HepG2 (cell line): Measurements from ENCODE around the gene ARHGEF26. TPM values are rescaled to one million over a fixed set of nuclear protein-coding genes. Genes with fewer than 3 reads are reported as not detected.

Source experiments
- ATF1 ChIP-seq: IDR thresholded peaks from 2 replicates; pipeline ENCODE4 v1.6.1; 2016; ENCODE audit warnings: mild to moderate bottlenecking, control low read depth
- ATM ChIP-seq: fragments of 450-650 bp; IDR thresholded peaks from 2 replicates; pipeline ENCODE4 v1.7.1; 2017; ENCODE audit warnings: mild to moderate bottlenecking, borderline replicate concordance
- CC2D1A ChIP-seq: sonication (generic); formaldehyde crosslinking; IDR thresholded peaks from 2 replicates; pipeline ENCODE4 v1.8.1; 2023; ENCODE audit warnings: mild to moderate bottlenecking, missing genetic modification reagents
- ELK4 ChIP-seq: sonication (generic); formaldehyde crosslinking; IDR thresholded peaks from 2 replicates; pipeline ENCODE4 v1.9.0; 2021; ENCODE audit warnings: missing genetic modification reagents, borderline replicate concordance
- HMGXB3 ChIP-seq: sonication (generic); formaldehyde crosslinking; IDR thresholded peaks from 2 replicates; pipeline ENCODE4 v1.4.0; 2020; ENCODE audit warnings: missing genetic modification reagents, borderline replicate concordance
- HOXA5 ChIP-seq: sonication (generic); formaldehyde crosslinking; IDR thresholded peaks from 2 replicates; pipeline ENCODE4 v1.4.0; 2020; ENCODE audit warnings: missing genetic modification reagents
- IKZF4 ChIP-seq: sonication (generic); formaldehyde crosslinking; IDR thresholded peaks from 2 replicates; pipeline ENCODE4 v1.5.1; 2020; ENCODE audit warnings: borderline replicate concordance, mild to moderate bottlenecking, low read depth, missing genetic modification reagents; ENCODE audit errors: not compliant biosample characterization
- KLF15 ChIP-seq: sonication (generic); formaldehyde crosslinking; IDR thresholded peaks from 2 replicates; pipeline ENCODE4 v1.8.1; 2023; ENCODE audit warnings: borderline replicate concordance, mild to moderate bottlenecking, inconsistent platforms, missing genetic modification reagents, mixed read lengths
- MEIS2 ChIP-seq: sonication (generic); formaldehyde crosslinking; IDR thresholded peaks from 2 replicates; pipeline ENCODE4 v1.9.0; 2021; ENCODE audit warnings: mild to moderate bottlenecking, missing genetic modification reagents
- NFKBIZ ChIP-seq: IDR thresholded peaks from 2 replicates; pipeline ENCODE4 v1.6.1; 2018; ENCODE audit warnings: missing genetic modification reagents, missing compliant biosample characterization
- NFYC ChIP-seq: IDR thresholded peaks from 2 replicates; pipeline ENCODE4 v1.6.1; 2016; ENCODE audit warnings: missing genetic modification reagents, missing compliant biosample characterization
- PRPF4 ChIP-seq: fragments of 200-400 bp; formaldehyde crosslinking; IDR thresholded peaks from 2 replicates; pipeline ENCODE4 v1.6.1; 2016; ENCODE audit warnings: low read length, low read depth; ENCODE audit not compliant: poor library complexity, severe bottlenecking
- SMAD1 ChIP-seq: sonication (generic); formaldehyde crosslinking; IDR thresholded peaks from 2 replicates; pipeline ENCODE4 v1.4.0; 2020; ENCODE audit warnings: missing genetic modification reagents, low read depth, mild to moderate bottlenecking, borderline replicate concordance
- SOX6 ChIP-seq, 2 experiments: fragments of 450-650 bp in 1 of 2; sonication (generic) in 1 of 2; formaldehyde crosslinking in 1 of 2; IDR thresholded peaks; 2 replicates each; pipeline versions ENCODE4 v1.4.0 to v1.6.1; 2017 to 2020; ENCODE audit warnings: antibody characterized with exemption in 1 of 2, mild to moderate bottlenecking in 1 of 2, missing genetic modification reagents in 1 of 2
- STAT5B ChIP-seq: sonication (generic); formaldehyde crosslinking; IDR thresholded peaks from 2 replicates; pipeline ENCODE4 v1.4.0; 2020; ENCODE audit warnings: missing genetic modification reagents
- THAP11 ChIP-seq: IDR thresholded peaks from 2 replicates; pipeline ENCODE4 v1.6.1; 2016; ENCODE audit warnings: missing biosample characterization, missing genetic modification reagents
- ZBTB20 ChIP-seq: sonication (generic); formaldehyde crosslinking; IDR thresholded peaks from 2 replicates; pipeline ENCODE4 v1.8.1; 2023; ENCODE audit warnings: missing genetic modification reagents, low read depth, mild to moderate bottlenecking, borderline replicate concordance
- ZNF263 ChIP-seq: sonication (generic); formaldehyde crosslinking; IDR thresholded peaks from 2 replicates; pipeline ENCODE4 v1.4.0; 2020; ENCODE audit warnings: missing genetic modification reagents
- ZNF337 ChIP-seq: sonication (generic); formaldehyde crosslinking; IDR thresholded peaks from 2 replicates; pipeline ENCODE4 v1.5.1; 2020; ENCODE audit warnings: missing genetic modification reagents, low read depth, mild to moderate bottlenecking, borderline replicate concordance
- ZNF414 ChIP-seq: sonication (generic); formaldehyde crosslinking; IDR thresholded peaks from 2 replicates; pipeline ENCODE4 v1.5.0; 2020; ENCODE audit warnings: missing genetic modification reagents
- ZNF841 ChIP-seq: sonication (generic); formaldehyde crosslinking; IDR thresholded peaks from 2 replicates; pipeline ENCODE4 v1.8.1; 2023; ENCODE audit warnings: missing genetic modification reagents, borderline replicate concordance
- ZSCAN20 ChIP-seq: sonication (generic); formaldehyde crosslinking; IDR thresholded peaks from 2 replicates; pipeline ENCODE4 v1.4.0; 2020; ENCODE audit warnings: missing genetic modification reagents, mild to moderate bottlenecking, borderline replicate concordance
- polyA plus RNA-seq, 8 experiments: library from polyadenylated mRNA; depleted of rRNA in 3 of 8; stranded (reverse) in 7 of 8; unstranded in 1 of 8; fragments of >200 nt; fragmentation: Illumina TruSeq in 4 of 8; extraction: Trizol in 4 of 8; gene quantifications; 2 replicates each; pipeline versions ENCODE4 v1.2.1 to v1.2.3, GENCODE V29; 2011 to 2016; ENCODE audit warnings: low read depth in 4 of 8, missing spikeins in 1 of 8, mixed read lengths in 1 of 8; ENCODE audit not compliant: insufficient read depth in 1 of 8
- total RNA-seq, 5 experiments: library from RNA; depleted of rRNA; stranded (reverse); fragments of >200 nt; fragmentation: Illumina TruSeq; extraction: Trizol; gene quantifications; 2 replicates each; pipeline ENCODE4 v1.2.3, GENCODE V29; 2016; ENCODE audit warnings: low read depth in 1 of 5

The ARHGEF26 gene
- total and polyA plus RNA-seq, 2 of the 13 experiments (the other 11 are each of a cell fraction or from before 2014, with no cell fraction given): 0.74 to 6.1 TPM

- TF ChIP-seq HMGXB3 (CRISPR knock-in tag): no peak
- TF ChIP-seq SOX6 (IDR thresholded peaks at IDR 0.05): no peak
- TF ChIP-seq SOX6 (CRISPR knock-in tag; IDR thresholded peaks at IDR 0.05): peak; percentile 44
- no peak for TF ChIP-seq ZNF841
- no peak for TF ChIP-seq ZNF337 (CRISPR knock-in tag)
- TF ChIP-seq CC2D1A (CRISPR knock-in tag): no peak
- no peak for TF ChIP-seq ELK4
- no peak for TF ChIP-seq ZSCAN20
- TF ChIP-seq PRPF4: no peak
- TF ChIP-seq ZNF414: no peak
- no peak for TF ChIP-seq ATM
- TF ChIP-seq STAT5B (CRISPR knock-in tag): no peak
- no peak for TF ChIP-seq HOXA5 (CRISPR knock-in tag)
- no peak for TF ChIP-seq ZNF263 (CRISPR knock-in tag)
- no peak for TF ChIP-seq IKZF4
- TF ChIP-seq MEIS2: no peak
- no peak for TF ChIP-seq ZBTB20 (CRISPR knock-in tag)
- TF ChIP-seq ATF1 (CRISPR knock-in tag): no peak
- peak; percentile 40; the same call in 1 of the 2 replicates for TF ChIP-seq THAP11 (CRISPR knock-in tag)
- TF ChIP-seq SMAD1 (CRISPR knock-in tag): no peak
- no peak for TF ChIP-seq NFKBIZ (CRISPR knock-in tag)
- no peak for TF ChIP-seq KLF15 (CRISPR knock-in tag)
- TF ChIP-seq NFYC (CRISPR knock-in tag): no peak
Measured at GRCh38 chr3:154252759-154253638, 131.8 kb downstream of the ARHGEF26 start (continued).
